Measurements from ENCODE around the gene TPPP3.
"Not testable (repeated sequence)": the region's sequence is repeated elsewhere in the genome, so short reads cannot be mapped to it uniquely, and the experiment has no call there.

The TPPP3 gene

DNA sequence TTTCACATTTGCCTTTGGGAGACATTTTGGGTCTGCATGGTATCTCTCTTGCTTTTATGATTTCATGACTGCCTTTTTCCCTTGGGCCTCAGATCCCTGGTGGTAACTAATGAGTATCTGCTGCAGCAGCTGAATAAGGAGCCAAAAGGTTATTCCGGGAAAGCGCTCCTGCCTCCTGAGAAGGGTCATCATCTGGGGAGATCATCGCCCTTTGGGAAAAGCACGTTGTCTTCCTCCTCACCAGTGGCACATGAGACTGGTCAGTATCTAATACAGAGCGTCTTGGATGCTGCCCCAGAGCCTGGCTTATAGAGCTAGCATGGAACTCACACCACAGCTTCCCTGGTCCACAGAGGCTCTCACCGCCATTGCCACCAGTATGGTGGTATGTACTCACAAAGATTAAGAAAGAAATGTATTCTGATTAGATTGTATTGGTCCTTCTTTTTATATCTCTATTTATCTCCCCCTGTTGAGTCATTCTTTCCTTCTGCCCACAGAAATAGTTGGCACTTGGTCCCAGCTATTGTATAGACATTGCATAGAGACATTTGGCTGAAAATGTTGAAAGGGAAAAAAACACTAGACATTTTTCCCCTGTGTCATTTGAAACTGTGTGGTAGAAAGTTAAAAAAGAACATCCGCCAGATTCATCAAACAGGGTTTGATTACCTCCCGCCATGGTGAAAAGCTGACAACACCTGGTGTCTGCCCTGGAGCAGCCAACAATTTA lies 8.4 kb downstream of the TPPP3 start:
- no peak overlapping the region for H3K4me3 ChIP-seq (ENCODE audit: low read depth, low read length)
- DNase-seq (ENCODE audit: low read depth) = no peak
- TF ChIP-seq, protein P1, sequence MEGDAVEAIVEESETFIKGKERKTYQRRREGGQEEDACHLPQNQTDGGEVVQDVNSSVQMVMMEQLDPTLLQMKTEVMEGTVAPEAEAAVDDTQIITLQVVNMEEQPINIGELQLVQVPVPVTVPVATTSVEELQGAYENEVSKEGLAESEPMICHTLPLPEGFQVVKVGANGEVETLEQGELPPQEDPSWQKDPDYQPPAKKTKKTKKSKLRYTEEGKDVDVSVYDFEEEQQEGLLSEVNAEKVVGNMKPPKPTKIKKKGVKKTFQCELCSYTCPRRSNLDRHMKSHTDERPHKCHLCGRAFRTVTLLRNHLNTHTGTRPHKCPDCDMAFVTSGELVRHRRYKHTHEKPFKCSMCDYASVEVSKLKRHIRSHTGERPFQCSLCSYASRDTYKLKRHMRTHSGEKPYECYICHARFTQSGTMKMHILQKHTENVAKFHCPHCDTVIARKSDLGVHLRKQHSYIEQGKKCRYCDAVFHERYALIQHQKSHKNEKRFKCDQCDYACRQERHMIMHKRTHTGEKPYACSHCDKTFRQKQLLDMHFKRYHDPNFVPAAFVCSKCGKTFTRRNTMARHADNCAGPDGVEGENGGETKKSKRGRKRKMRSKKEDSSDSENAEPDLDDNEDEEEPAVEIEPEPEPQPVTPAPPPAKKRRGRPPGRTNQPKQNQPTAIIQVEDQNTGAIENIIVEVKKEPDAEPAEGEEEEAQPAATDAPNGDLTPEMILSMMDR (IDR thresholded peaks at IDR 0.05; ENCODE audit: control insufficient read depth, extremely low read depth, insufficient read depth) = no peak

DNA sequence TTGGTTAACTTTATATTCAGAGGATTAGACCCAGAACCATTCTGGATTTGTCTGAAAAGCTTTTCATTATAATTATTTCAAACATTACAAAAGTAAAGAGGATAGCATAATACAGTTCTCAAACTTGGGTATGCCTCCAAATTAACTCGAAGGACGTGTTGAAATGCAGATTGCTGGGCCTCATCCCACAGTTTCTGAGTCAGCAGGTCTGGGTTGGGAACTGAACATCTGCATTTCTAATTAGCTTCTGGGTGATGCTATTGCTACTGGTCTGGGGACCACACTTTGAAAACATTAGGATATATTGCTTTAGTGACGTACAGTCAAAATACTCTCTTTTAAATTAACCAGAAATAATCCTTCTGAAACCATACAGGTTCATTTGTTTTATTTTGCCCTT lies 10.0 kb downstream of the TPPP3 start:
- no peak overlapping the region for H3K4me3 ChIP-seq (ENCODE audit: low read depth, low read length)
- no peak for DNase-seq (ENCODE audit: low read depth)
- TF ChIP-seq, protein P1 (IDR thresholded peaks at IDR 0.05; ENCODE audit: control insufficient read depth, extremely low read depth, insufficient read depth) = no peak

DNA sequence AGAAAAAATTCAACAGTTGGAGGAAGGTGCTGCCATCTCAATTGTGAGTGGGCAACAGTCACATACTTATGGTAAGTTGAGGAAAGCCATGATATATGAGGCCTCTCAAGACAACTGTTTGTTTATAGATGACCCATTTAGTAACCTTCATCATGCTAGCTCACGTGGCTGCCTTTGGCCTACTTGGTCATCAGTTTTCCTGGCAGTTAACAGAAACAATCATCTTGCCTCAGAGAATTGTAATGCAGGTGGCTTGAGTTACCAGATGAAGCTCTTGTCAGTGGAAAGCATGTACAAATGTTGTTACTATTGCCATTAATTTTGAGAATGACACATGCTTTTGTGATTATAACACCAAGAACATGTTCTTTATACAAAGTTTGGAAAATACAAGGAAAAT lies 14.7 kb downstream of the TPPP3 start:
- no peak for DNase-seq (ENCODE audit: low read depth)
- TF ChIP-seq, protein P1 (IDR thresholded peaks at IDR 0.05; ENCODE audit: control insufficient read depth, extremely low read depth, insufficient read depth) = no peak
- H3K4me3 ChIP-seq (ENCODE audit: low read depth, low read length) = no peak overlapping the region

DNA sequence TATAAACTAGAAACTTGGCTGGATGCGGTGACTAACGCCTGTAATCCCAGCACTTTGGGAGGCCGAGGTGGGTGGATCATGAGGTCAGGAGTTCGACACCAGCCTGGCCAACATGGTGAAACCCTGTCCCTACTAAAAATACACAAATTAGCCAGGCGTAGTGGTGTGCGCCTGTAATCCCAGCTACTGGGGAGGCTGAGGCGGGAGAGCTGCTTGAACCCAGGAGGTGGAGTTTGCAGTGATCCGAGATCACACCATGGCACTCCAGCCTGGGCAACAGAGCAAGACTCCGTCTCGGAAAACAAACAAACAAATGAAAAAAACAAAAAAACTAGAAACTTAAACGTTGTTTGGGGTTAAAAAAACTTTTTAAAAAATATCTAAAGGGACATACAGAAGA lies 17.3 kb downstream of the TPPP3 start:
- not testable (repeated sequence) for DNase-seq (ENCODE audit: low read depth); H3K4me3 ChIP-seq (ENCODE audit: low read depth, low read length)

DNA sequence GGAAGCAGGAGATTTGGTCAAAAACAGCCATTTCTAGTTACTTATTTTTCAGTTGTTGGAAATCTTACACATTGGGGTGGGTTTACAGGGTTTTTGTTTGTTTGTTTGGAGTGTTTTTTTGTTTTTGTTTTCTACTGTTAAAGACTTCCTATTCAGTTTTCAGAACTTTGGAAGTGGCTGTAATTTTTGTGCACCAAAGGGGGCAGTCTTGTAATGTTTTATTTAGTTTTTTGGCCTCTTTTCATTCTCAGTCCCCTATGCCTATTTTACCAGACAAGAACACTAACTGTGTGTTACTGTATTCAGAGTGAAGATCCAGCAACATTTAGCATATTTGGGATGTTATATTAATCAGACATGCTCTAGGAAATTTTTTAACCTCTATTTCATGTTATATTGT lies 20.6 kb downstream of the TPPP3 start:
- H3K4me3 ChIP-seq (ENCODE audit: low read depth, low read length) = no peak overlapping the region
- TF ChIP-seq, protein P1 (IDR thresholded peaks at IDR 0.05; ENCODE audit: control insufficient read depth, extremely low read depth, insufficient read depth) = peak; percentile 48
- DNase-seq (ENCODE audit: low read depth) = no peak

DNA sequence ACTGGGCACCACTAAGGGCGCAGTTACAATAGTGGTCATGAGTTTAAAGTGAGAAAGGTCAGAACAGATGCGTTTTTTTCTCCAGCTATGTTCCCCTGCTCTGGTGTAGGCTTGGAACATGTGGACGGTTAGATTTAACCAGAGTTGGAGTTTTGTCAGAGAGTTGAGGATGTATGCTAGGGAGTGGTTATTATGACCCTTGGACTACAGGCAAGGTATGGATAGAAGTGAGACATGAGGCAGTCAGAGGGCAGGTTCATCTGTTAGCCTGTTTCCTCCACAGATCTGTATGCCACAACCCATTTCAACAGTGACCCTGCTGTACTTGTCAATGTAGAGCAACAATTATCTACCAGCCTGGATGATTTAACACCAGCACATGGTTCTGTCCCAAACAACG lies 22.6 kb downstream of the TPPP3 start:
- DNase-seq (ENCODE audit: low read depth) = no peak
- H3K4me3 ChIP-seq (ENCODE audit: low read depth, low read length) = no peak overlapping the region
- TF ChIP-seq, protein P1 (IDR thresholded peaks at IDR 0.05; ENCODE audit: control insufficient read depth, extremely low read depth, insufficient read depth) = no peak

DNA sequence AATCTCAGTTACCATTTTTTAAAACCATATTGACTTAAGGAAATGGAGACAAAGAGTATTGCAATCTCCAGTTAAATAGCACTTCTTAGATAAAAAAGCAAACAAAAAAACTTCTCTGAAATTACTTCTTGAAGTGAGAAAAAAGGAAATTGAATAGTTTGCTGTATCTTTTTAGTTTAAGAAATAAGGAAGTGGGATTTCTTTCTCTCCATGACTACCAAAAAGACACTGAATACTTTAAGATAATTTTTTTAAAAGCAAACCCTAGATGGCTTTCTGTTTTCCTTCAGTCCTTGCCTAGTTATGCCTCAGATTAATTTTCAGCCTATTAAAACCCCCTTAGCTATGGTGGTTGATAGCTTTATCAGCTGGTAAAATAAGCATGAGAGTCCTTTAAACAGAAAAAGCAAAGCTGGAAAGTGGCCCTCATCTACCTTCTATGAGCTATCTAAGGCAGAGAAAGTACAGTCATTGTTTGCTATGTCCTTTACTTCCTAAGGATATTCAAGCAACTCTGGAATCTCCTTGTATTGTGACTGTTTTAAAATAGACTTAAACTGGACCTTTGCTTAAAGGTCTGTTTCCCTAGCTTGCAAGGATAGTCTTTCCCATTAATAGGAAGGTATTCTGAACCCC lies 28.6 kb downstream of the TPPP3 start:
- no peak for DNase-seq (ENCODE audit: low read depth)
- no peak overlapping the region for H3K4me3 ChIP-seq (ENCODE audit: low read depth, low read length)

More for the DNA sequence above, 28.6 kb downstream of the TPPP3 start:
- TF ChIP-seq, protein P1 (IDR thresholded peaks at IDR 0.05; ENCODE audit: control insufficient read depth, extremely low read depth, insufficient read depth) = no peak

Measured in LNCaP clone FGC (cell line).